ENCODE data around the gene CREBBP.

CREBBP gene

DNA sequence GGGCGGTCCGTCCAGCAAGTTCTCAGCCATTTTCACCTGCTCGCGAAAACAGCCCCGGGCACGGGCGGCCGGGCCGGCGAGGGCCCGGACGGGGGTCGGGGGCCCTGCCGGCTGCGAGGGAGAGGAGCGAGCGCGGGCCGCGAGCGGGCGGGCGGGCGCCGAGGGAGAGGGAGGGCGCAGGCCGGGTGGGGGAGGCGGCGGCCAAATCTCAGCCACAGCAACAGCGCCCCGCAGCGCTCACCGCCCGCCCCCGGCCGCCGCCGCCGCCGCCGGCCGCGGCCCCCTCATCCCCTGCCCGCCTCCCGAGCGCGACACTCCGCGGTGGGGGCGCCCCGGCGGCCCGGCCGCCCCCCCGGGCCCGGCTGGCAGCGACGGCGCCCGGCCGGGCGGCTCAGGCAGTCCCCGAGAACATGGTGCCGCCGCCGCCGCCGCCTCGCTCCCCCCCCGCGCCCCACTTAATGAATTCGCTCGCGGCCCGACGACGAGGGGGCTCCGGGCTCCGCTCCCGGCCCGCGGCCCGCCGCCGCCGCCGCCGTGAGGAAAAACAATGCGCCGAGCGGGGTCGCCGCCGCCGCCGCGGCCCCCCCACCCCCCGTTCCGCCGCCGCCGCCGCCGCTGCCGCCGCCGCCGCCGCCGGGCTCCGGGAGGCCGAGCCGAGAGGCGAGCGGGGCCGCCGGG is 487 bp downstream of the CREBBP start:
- peak; percentile 80 for DNase-seq (ENCODE audit: low spot score)

DNA sequence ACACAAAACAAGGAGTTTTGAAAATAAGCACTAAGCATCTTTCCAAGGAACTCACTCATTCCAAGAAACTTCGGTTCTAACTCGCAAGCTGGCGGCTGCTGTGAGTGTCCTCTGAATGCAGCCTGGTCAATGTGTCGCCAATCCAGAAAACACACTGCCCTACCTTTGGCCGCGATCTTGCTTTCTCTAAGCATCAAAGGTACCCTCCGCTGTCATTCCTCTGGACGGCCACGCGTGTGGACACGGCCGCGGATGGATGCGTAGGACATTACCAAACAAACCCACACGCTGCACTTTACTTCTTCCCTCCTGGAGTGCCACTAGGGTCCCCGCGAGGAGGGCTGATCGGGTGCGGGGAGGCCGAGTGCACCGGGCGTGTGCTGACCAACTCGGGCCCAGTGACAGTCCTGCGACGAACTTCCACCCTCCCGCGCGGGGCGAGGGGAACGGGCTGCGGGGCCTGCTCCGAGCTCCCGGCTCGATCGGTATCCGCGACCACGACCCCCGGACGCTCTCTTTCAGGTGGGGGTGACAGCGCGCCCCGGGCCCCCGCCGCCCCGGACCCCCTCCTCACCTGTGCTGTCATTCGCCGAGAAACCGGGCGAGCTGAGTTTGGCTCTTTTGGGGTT is 1.1 kb downstream of the CREBBP start:
- DNase-seq (ENCODE audit: low spot score) = no peak

DNA sequence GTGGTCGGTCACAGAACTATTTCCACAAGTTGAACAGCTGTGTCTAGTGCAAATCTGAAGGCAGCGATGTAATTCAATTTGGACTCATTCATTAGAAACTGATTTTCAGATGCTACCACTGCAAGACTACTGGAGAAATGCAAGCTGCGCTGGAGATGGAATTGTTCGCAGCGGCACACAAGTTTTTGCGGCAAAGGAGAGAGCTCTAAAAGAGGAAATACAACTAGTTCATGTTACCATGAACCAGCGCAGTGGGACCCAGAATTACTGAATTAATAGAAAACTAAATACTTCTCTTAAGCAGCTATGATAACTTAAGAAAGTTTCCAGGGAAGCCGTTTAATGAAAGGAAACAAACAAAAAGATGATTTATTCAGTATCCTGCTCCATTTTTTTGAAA is 1.9 kb downstream of the CREBBP start:
- no peak for DNase-seq (ENCODE audit: low spot score)

DNA sequence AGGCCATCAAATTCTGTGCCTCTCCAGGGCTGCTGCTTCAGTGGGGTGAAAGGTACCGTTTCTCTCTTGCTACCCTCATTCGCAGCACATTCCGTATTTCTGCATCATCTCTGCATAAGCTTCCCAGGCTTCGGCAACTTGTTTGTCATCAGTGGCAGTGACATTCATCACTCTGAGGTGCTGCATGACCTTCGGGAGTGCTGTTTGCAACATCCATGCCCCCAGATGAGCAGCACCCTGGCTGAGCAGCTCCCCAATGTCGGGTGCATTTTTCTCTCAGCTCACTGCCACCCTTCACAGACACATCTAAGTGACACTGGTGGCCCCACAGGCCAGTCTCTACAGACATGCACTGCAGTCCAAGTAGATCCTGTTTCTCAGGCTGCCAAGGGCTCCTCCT is 3.8 kb downstream of the CREBBP start:
- no peak for DNase-seq (ENCODE audit: low spot score)

DNA sequence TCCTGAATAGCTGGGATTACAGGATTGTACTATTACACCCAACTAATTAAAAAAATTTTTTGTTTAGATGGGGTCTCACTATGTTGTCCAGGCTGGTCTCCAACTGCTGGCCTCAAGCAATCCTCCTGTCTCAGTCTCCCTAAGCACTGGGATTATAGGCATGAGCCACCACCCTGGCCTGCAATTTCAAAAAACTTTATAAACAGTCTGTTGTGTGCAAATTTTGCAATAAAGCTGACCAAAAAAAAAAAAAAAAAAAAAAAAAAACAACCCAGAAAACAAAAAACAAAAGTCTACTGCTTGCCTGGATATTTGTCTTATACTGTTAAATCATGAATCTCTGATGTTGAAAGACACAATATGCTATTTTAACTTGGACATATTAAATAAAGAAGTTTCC is 4.4 kb downstream of the CREBBP start:
- no peak for DNase-seq (ENCODE audit: low spot score)

DNA sequence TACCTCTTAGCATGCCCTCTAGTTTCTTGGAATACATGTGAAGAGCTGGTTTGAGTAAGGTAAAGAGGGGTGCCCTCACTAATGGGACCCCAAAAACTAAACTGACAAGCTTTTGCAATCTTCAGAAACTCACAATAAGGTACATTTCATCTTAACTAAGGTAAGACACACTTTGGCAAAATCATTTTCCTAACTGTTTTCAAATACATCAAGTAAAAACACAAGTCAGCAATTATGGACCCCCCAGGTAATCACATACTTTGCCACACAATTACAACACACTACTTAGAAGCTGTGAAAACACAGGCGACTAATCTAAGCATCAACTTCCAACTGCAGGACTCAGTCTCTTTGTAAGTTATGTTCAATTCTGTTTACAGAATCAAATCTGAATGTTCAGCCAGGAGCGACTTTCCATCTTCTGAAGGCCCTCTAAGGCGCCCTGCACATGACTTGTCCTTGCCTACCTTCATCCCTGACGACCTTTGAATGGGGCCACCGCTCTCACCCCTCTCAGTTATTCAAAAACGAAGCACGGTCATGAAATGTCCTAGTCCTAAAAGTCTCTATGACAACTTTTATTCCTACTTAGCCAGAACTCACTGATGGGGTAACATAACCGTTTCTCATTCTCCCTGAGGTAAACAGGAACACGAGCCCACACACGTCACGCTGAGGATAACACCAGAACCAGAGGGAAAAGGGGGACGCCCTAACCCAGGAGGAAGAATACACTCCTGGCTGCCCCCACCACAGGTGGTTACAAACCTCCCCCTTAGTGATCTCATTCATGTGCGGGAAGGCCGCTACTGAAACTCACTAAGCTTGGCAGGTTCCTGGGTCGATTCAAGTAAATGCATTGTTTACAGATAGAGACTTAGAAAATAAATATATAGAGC is 5.5 kb downstream of the CREBBP start:
- DNase-seq (ENCODE audit: low spot score) = no peak

DNA sequence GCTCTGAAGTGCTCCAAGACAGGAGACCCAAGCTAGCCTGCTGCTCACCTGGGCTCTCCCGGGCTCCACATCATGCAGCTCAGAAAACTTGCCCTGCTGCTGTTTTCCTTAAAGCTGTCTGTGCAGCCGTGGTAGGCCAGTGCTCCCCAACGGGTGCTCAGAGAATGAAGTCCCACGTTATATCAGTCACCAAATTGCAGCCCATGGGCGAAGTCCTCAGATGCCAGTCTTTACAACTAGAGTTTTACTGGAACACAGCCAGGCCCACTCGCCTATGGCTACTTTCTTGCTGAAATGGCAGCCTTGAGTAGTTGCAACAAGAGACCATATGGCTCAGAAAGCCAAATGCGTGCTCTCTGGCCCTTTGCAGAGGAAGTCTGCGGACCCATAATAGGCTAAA is 6.3 kb downstream of the CREBBP start:
- no peak for DNase-seq (ENCODE audit: low spot score)

DNA sequence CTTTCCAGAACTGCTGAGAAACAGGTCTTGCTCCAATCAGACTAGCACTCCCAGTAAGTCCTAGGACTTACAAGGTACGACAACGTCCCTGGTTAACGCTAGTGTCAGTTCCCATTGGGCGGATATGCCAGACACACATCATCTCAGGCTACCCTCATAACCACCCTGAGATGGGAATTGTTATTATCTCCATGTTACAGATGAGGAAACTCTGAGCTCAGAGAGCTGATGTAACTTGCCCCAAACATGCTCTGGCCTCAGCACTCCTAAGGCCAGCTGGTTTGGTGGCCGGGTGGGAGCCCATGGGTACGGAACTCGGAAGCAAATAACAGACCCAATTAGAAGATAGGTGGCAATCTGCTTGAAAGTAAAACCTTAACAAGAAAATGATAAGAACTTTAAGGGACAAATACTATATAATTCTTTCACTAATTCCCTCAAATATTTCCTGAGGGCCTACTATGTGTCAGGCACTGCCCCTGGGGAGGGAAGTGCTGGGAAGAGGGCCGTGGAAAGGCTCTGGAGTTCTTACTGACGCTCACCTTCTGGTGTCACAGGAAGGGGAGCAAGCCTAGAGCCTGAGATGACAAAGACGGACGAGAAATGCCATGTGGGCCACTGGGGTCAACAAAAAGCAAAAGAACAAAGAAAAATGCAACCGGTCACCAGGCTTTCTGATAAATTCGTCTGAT is 6.9 kb downstream of the CREBBP start:
- DNase-seq (ENCODE audit: low spot score) = no peak

DNA sequence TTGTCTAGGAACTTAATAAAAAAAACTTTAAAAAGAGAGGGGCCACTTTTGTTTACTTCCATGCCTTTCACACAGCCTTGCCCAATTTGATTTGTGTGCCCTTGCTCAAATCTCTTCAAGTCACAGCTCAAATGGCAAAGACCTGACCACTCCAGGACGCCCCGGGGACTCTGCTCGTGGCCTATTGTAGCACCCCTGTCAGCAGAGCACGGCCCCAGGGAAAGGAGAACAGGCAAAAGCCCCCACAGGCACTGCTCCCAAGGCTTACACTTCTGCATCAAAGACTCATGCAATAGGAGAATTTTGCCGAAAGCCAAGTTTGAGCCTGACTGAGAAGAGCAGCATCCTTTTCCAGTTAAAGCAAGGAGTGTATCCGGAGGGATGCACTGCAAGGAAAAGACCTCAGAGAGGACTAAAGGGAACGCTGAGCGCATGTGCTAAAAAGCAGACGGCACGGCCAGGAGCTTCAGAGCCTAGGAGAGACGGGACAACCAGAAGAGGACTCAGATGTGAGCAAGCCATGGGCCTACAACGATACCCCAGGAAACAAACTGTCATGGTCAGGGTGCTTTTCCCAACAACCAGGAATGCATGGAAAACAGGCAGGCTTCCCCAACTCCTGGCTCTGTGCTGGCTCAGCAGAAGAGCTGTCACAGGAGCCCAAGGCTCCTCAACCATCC is 8.2 kb downstream of the CREBBP start:
- DNase-seq (ENCODE audit: low spot score) = no peak

DNA sequence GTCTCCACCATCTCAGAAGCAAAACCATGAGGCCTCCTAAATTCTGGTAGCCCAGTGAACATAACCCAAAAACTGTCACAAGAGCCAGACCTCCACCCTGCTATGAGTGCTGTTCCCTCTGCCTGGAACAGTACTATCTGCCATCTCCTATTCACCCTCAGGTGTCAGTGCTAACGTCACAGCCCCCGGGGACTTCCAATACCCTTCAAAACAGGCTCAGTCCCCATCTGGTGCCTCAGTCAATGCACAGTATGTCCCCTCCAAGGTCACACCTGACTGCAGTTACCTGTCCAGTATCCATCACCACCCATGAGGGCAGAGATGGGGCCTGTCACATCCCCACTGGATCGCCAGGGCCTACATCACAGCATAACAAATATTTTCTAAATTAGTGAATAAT is 11.5 kb downstream of the CREBBP start:
- DNase-seq (ENCODE audit: low spot score) = no peak

DNA sequence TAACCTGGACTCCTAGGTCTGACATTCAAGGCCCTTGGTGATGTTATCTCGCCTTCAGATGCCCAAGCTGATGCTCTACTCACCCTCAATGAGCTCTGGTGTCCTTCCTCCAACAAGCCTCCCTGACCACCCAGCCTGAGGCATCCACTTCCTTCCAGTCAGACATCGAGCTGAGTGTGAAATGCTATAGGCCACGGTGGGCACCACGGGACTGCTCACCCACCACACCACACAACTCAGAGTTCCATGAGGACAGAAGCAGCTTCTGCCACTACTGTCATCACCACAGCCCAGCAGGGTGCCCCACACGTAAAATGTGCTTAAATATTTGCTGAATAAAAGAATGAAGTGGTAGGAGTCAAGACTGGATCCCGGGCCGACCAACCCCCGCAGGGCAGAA is 12.0 kb downstream of the CREBBP start:
- no peak for DNase-seq (ENCODE audit: low spot score)

DNA sequence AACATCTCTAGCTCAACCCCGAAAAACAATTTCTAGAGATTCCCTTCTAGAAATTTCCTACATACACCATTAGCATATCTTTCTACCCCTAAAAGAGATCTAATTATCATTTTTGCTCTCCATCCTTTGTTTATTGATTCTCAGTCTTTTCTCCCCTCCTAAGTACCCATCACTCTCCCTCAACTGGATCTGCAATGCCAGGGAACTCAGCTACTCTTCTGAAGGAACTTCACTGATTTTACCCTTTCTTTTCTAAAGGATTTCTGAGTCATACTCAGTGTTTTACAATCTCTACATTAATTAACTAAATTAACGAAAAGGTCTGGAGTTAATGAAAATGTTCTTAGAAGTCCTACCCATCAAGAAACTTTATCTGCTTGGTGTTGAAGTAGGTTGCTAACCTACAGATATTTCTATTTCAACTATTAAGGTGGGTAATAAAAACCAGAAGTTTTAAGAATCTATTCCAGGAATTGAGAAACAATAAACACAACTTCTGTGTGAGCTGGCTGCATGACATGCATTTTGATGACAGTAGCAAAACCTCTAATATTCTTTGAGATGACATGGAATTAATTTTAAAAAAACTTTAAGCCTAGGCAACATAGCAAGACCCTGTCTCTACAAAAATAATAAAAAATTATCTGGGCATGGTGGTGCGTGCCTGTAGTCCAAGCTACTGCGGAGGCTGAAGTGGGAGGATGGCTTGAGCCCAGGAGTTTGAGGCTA is 13.6 kb downstream of the CREBBP start:
- DNase-seq (ENCODE audit: low spot score) = no peak

DNA sequence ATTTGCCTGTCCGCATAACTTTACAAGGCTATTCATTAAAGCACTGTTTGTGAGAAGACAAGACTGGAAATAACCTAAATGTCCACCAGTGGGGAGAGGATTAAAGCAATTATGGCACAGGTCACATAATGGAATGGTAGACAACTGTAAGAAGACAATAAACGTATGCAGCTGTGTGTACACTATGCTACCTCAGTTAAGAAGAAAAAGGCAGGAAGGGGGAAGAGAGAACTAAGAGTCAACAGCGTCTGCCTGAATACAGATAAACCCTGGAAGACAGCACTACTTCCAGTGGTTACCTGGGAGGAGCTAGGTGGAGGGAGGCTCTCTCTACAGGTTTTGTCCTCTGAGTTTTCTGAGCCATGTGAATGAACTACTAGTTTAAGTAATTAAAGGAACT is 15.3 kb downstream of the CREBBP start:
- DNase-seq (ENCODE audit: low spot score) = no peak

DNA sequence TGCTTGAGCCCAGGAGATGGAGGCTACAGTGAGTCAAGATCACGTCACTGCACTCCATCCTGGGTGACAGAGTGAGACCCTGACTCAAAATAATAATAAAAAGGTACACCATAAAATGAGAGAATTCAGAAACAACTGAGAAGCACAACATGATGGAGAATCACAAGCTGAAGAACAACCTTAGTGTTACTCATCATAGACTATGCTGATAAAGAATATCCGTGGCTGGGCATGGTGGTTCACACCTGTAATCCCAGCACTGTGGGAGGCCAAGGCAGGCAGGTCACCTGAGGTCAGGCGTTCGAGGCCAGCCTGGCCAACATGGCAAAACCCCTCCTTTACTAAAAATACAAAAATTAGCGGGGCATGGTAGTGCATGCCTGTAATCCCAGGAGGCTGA is 16.0 kb downstream of the CREBBP start:
- DNase-seq (ENCODE audit: low spot score) = no peak

DNA sequence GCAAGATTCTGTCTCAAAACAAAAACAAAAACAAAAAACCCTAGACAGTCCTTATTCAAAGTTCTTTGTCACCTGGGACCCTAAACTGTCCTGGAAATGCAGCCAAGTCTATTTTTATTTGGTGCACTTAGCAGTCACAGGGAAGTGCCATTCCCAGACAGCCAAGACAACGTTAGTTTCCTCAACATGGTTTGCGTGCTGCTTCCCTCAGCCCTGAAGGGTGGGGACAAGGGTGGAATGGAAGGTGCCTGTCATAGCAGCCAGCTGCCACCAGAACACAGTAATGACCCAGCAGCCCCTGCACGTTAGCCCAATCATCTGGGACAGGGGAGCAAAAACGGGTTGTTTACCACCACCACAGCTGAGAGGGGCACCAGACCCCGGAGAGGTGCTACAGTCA is 16.9 kb downstream of the CREBBP start:
- DNase-seq (ENCODE audit: low spot score) = no peak

DNA sequence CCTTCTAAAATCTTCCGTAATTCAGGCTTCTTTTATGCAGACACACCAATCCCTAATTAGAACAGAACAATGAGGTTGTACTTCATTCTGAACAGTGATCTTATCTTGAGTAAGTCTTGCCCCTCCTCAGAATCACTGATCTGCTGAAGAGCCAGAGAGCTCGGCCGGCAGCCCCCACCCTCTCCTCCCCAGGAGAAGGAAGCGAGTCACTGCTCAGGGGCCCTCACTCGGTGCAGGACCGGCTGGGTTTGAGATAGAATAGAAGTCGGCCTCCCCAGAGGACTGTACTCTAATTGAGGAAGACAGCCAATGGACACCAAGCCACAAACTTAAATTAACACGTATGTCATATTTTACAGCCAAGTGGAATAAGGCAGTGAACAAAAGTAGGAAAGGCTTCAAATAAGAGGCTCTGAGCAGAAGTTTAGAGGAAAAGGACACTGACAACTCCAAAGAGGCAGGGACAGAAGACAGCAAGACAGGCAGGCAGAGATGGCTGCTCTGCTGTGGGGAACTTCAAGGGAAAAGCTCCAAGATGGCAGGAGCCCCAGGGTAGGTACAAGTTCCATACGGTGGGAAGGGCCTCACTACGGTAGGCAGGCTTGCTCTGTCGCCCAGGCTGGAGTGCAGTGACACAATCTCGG is 18.6 kb downstream of the CREBBP start:
- no peak for DNase-seq (ENCODE audit: low spot score)

DNA sequence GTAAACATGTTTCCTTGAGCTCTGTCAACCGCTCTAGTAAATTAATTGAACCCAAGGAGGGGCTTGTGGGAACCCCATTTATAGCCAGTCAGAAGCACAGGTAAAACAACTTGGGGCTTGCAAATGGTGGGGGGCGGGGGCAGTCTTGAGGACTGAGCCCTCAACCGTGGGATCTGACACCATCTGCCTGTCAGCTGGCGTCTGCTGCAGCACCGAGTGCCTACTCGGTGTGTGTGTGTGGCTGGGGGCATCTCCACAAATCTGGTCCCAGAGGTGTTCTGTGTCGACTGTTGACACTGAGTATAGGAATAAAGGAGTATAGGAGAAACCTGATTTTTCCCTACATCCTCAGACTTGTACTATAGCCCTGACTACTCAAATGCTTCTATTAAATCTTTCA is 20.6 kb downstream of the CREBBP start:
- DNase-seq (ENCODE audit: low spot score) = no peak

DNA sequence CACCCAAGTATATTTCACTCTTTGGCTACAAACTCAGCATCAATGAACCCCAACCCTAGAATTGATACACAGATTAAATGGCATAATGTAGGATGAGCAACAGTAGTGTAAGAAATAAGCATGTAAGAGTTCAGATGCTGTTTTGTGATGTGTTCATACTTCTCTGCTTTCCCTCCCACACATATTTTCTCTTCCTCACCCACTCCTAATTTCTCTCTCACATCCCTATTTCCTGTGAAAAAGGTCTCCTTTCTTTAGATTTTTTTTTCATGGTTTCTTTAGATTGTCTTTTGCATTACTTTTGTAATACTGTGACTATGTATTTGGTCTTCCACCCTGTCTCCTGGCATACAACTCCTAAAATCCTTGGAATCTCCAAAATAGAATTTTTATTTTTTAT is 21.7 kb downstream of the CREBBP start:
- no peak for DNase-seq (ENCODE audit: low spot score)

DNA sequence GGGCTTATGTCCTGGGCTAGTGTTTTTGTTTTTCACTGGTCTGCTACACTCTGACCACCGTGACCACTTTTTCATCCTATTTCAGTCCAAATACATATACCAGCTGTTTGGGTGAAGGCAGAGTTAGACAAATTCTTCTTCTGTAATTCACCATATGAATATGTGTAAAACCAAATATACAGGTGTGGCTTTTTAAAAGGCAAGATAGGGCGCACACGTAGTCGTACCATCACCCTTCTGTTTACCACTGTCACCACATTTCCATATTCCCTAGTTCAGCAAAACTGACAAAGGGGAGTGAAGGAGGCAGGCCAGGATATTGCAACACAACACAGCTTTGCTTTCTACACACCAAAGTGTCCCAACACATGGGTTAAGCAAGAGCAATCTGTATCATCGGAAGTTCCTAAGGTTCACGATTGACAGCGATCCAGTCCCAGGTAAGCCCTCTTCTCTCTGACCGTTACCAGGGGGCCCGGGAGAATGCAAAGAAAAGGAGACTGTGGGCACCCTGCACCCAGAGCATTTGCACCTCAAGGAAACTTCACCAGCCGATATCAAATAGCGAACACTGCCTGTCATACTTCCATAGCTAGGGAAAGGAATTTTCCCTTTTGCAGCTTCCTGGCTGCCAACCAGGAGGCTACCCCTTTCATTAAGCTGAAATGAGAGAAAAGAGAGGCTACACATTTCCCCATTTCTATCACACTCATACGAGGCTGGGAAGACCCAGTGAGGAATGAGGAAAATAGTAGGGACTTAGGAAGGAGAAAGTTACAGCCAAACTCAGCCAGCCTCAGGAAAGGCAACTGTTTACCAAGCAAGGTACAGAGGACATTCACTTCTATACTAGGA is 23.1 kb downstream of the CREBBP start:
- no peak for DNase-seq (ENCODE audit: low spot score)

Measured in iPS-NIHi11 (cell line).